ENCODE results near the gene ZNF211.

ZNF211 gene

GRCh38 chr19:57656346-57656745, 23.4 kb downstream of the ZNF211 start:
- DNase-seq (ENCODE audit: low read depth), result no peak

- no peak for DNase-seq (ENCODE audit: low read depth)
Observed at GRCh38 chr19:57664269-57665127, 31.5 kb downstream of the ZNF211 start.

GRCh38 chr19:57665261-57665806, 32.4 kb downstream of the ZNF211 start:
- DNase-seq (ENCODE audit: low read depth), result no peak

GRCh38 chr19:57667228-57667627, 34.3 kb downstream of the ZNF211 start:
- DNase-seq (ENCODE audit: low read depth), result no peak

- DNase-seq (ENCODE audit: low read depth), result no peak
Observed at GRCh38 chr19:57668635-57669034, 35.7 kb downstream of the ZNF211 start, which contains the start of gene ZSCAN4. TSS of gene ZSCAN4 (plus strand) at chr19:57668935. CDS start at chr19:57676146, 7,211 bp downstream.

GRCh38 chr19:57671124-57671895, 38.3 kb downstream of the ZNF211 start:
- DNase-seq (ENCODE audit: low read depth), result no peak

GRCh38 chr19:57672466-57672865, 39.5 kb downstream of the ZNF211 start:
- no peak for DNase-seq (ENCODE audit: low read depth)

- no peak for DNase-seq (ENCODE audit: low read depth)
Observed at GRCh38 chr19:57675881-57676280, 42.9 kb downstream of the ZNF211 start.

- DNase-seq (ENCODE audit: low read depth), result no peak
Observed at GRCh38 chr19:57682226-57682766, 49.3 kb downstream of the ZNF211 start.

GRCh38 chr19:57686727-57687126, 53.8 kb downstream of the ZNF211 start:
- DNase-seq (ENCODE audit: low read depth), result no peak

GRCh38 chr19:57687363-57688010, 54.5 kb downstream of the ZNF211 start:
- no peak for DNase-seq (ENCODE audit: low read depth)

- no peak for DNase-seq (ENCODE audit: low read depth)
Observed at GRCh38 chr19:57688011-57688763, 55.2 kb downstream of the ZNF211 start.

GRCh38 chr19:57689750-57690149, 56.8 kb downstream of the ZNF211 start:
- no peak for DNase-seq (ENCODE audit: low read depth)
